GM19099 (cell line): ENCODE data around the gene BNC1.

ENCODE experiments used
- POLR2A ChIP-seq: IDR thresholded peaks from 3 replicates; pipeline ENCODE4 v1.6.1; 2011; ENCODE audit warnings: low read depth; ENCODE audit not compliant: insufficient read length; ENCODE audit errors: extremely low read depth

The BNC1 gene

DNA sequence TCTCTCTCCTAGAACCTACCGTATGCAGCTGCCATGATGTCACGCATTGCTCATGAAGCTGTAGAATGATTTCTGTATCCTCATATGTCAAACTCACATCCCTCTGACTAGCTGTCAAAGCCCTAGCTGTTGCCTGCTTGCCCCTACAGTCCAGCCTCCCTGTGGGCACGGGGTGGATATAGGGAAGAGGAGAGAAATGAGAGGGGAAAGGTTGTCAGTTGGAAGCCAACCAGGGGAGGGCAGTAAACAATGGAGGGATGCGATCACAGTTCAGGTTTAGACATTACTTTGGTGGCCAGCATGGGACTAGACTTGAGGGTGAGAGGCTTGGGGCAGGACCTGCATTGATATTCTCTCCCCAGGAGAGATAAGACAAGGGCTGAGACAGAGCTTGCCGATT lies 75.1 kb downstream of the BNC1 start:
- TF ChIP-seq POLR2A, result no peak

DNA sequence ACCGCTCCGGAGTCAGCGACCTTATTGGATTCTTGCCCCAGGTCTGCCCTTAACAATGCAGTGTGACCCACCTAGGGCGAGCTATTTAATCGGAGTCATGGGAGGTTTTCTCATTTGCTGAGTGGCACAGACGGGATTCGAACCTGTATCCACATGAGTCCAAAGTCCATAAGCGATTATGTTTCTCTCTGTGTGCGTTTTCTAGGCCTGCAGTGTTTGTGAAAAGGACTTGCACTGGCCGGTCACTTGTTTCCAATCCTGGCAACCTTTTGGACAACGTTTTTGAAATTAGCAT lies 76.2 kb downstream of the BNC1 start:
- TF ChIP-seq POLR2A, result no peak

DNA sequence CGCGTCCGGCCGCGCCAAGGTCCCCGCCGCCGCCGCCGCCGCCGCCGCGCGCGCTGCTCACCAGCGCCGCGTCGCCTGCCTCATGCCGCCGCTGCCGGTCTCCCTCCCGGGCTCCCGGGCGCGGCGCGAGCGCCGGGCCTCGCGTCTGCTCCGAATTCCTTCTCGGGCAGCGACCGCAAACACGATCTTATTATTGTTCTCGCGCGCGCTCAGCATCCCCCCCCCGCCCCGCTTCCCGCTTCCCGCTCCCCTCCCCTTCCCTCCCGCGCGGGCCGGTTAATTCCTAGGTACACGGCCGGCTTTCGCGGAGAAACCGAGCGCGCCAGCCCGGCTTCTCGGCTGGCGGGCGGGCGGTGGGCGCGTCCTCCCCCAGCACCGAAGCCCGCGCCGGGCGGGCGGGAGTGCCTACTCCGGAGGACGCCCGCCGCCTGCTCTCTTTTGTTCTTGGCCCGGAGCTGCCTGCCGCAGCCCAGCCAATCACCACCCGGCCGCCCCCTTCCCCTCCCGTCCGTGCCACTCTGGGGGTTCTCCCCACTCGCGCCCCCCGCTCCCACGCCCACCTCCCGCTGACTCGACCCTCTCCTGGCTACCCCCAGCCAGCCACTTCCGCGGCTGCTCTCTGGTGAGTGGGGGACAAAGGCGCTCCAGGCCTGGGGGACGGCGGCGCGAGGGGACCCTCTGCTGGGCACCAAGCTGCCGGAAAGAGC lies 76.7 kb downstream of the BNC1 start, which contains the start of gene HDGFL3:
TSS of gene HDGFL3 (minus strand) at position 164 of the 707 bp plus-strand sequence. CDS start 409 bp downstream, outside the sequence.
- peak; percentile 52 for TF ChIP-seq POLR2A

DNA sequence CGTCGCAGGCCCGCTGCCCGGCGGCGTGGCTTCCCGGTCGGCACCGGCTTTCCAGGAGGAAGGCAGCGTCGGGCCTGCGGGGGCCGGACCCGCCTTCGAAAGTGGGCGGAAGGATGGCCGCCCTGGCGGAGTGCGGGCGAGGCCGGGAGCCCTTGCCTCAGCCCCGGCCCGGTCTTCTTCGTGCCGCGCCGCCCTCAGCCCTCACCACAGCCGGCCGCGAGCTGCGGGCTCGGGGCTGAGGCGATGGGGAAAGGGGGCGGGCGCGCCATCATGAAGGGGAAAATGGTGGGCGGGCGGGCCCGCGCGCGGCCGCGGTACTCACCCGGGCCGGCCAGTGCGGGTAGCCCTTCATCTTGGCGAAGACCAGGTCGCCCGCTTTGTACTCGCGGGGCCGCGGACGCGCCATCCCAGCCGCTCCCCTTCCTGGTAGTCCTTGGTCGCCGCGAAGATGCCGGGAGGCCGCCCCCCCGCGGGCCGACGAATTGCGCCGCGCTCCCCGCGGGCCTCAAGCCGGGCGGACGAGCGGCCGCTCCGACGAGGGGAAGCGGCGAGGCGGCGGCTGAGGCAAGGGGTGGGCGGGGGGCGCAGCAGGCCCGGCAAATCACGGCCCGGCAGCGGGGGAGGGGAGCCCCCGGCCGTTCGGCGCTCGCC lies 77.3 kb downstream of the BNC1 start:
- peak; percentile 8 for TF ChIP-seq POLR2A

DNA sequence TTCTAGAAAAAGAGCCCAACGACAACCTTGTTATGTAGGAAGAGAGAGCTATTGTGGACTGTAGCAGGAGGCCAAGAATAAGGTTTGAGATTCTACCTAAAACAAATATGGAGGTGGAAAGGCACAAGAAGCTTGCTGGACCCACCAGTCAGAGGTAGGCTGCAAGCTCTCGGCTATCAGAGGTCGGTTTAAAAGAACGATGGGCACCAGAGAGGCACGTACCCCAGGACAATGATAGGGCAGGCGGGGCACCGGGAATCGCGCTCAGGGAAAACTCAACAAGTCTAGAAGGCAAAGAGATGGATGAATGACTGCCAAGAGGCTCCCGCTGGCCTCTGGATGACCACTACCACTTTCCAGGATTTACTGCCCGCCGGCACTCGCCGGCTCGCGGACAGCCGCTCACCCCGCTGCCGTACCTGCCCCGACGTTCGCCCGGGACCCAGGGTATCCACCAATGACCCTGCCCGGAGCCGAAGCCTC lies 77.9 kb downstream of the BNC1 start:
- no peak for TF ChIP-seq POLR2A
